ENCODE measurements around the gene CPSF4L. TPM values are rescaled to one million over a fixed set of nuclear protein-coding genes. Genes with fewer than 3 reads are reported as not detected.

Gene CPSF4L
- total RNA-seq, 1 donor from 2014 or later, result not detected

DNA sequence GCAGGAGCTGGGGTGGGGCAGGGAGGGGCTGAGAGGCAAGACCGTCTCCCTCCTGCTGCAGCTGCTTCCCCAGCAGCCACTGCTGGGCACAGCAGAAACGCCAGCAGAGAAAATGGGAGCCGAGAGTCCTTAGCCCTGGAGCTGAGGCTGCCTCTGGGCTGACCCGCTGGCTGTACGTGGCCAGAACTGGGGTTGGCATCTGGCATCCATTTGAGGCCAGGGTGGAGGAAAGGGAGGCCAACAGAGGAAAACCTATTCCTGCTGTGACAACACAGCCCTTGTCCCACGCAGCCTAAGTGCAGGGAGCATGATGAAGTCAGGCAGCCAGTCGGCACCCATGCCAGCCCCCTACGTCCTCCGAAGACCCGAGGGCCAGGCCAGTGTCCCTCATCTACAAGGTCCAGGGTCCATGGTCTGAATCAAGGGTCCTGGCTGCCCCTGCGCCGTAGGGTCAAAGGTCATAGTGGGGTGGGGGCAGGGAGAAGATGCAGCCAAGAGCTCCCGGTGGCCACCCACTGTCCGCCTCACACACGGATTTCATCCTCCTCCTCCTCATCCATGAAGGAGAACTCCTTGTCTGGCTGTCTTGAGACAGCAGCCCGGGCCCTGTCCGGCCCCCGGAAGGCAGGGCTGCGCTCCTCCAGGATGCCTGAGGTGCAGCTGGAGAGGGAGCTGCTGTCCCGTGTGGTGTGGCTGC, 23.4 kb upstream of the CPSF4L start:
- Mint-ChIP-seq H3K27ac (no peak overlapping the region), H3K4me3 (no peak overlapping the region), H3K4me1 (ENCODE audit: low read depth) (no peaks in the 10 kb centered on the region), H3K9me3 (no peaks in the 10 kb centered on the region), H3K36me3 (ENCODE audit: low read depth) (no peaks in the 10 kb centered on the region), H3K27me3 (ENCODE audit: insufficient read depth) (no peaks in the 10 kb centered on the region)
- no peak for DNase-seq (ENCODE audit: low spot score)
- intact Hi-C loops (cut with micrococcal nuclease), result no loop called here

DNA sequence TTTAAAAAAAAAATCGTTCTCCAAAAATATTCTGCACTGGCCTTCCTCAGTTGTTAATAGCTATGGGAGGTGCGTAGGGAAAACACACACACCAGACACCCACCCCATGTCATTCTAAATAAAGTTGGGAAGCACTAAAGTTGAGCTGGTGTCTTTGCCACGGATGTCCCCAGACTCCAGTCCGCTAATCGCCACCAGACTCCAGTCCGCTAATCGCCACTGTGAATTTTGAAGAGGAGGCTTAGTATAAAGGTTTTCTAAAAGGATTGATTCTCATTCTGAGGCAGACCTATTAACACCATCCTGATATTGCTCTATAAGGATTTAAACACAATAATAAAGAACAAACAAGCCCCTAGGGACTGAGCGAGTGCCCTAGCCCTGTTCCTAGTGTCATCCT, 22.7 kb upstream of the CPSF4L start:
- H3K4me1 Mint-ChIP-seq (ENCODE audit: low read depth), result no peaks in the 10 kb centered on the region
- H3K27ac Mint-ChIP-seq, result no peak overlapping the region
- H3K27me3 Mint-ChIP-seq (ENCODE audit: insufficient read depth), result no peaks in the 10 kb centered on the region
- intact Hi-C loops (cut with micrococcal nuclease), result no loop called here
- no peak for DNase-seq (ENCODE audit: low spot score)
- H3K4me3 Mint-ChIP-seq, result no peak overlapping the region
- H3K36me3 Mint-ChIP-seq (ENCODE audit: low read depth), result no peaks in the 10 kb centered on the region
- no peaks in the 10 kb centered on the region for H3K9me3 Mint-ChIP-seq

DNA sequence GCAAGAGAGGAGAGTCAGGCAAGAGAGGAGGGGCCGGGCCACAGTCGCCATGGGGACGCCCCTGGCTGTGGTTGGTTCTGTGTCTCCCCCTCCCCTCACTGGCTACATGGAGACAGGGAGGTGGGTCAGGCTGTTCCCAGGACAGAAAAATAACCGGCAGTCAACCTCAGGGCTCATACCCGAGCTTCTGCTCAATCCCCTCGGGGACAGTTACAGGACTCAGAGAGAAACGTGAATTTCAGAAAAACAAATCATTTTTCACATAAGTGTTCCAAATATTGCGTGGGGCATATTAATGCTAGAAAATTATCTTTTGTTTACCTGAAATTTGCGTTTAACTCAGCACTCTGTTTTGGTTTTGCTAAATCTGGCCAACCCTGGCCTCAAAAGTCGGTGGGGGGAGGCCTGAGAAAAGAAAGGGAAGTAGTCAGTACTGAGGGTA, 22.2 kb upstream of the CPSF4L start:
- Mint-ChIP-seq H3K27me3 (ENCODE audit: insufficient read depth) (no peaks in the 10 kb centered on the region), H3K9me3 (no peaks in the 10 kb centered on the region), H3K27ac (no peak overlapping the region), H3K4me3 (no peak overlapping the region), H3K4me1 (ENCODE audit: low read depth) (no peaks in the 10 kb centered on the region), H3K36me3 (ENCODE audit: low read depth) (no peaks in the 10 kb centered on the region)
- intact Hi-C loops (cut with micrococcal nuclease), result no loop called here
- DNase-seq (ENCODE audit: low spot score), result no peak

DNA sequence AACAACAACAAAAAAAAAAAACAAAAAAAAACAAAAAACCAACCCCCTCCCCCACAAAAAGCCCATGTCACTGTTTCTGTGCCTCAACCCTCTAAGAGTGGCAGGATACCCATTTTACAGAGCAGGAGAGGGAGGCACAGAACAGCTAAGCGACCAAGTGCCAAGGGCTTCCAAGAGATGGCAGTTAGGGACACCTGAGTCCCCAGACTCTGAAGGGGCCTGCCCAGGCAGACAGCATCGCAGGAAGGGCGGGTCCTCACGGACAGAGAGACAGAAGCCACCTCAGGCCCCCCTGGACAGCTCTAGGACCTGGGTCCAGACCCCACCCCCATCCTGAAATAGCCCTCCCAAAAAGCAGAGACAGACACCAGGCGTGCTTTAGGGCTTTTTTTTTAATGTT, 21.6 kb upstream of the CPSF4L start:
- H3K27ac Mint-ChIP-seq, result no peak overlapping the region
- H3K27me3 Mint-ChIP-seq (ENCODE audit: insufficient read depth), result no peaks in the 10 kb centered on the region
- no peaks in the 10 kb centered on the region for H3K9me3 Mint-ChIP-seq
- DNase-seq (ENCODE audit: low spot score), result no peak
- no peak overlapping the region for H3K4me3 Mint-ChIP-seq
- H3K4me1 Mint-ChIP-seq (ENCODE audit: low read depth), result no peaks in the 10 kb centered on the region
- intact Hi-C loops (cut with micrococcal nuclease), result no loop called here
- no peaks in the 10 kb centered on the region for H3K36me3 Mint-ChIP-seq (ENCODE audit: low read depth)

DNA sequence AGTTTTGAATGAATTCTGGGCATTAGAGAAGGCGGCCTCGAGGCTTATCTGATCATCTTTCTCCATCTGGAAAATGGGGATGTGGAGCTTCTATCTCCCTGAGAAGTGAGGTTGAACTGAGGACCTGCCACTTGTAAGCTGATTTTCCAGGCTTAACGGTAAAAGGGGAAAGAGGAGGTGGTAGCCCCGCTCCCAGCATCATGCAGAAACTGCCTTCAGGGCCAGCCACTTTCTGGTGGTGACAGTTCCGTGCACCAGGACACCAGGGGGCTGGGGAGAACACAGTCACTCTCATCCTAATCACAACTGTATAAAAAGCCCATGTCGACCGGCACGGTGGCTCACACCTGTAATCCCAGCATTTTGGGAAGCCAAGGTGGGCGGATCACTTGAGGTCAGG, 20.9 kb upstream of the CPSF4L start:
- H3K36me3 Mint-ChIP-seq (ENCODE audit: low read depth), result no peaks in the 10 kb centered on the region
- no peak for DNase-seq (ENCODE audit: low spot score)
- no peak overlapping the region for H3K4me3 Mint-ChIP-seq
- H3K4me1 Mint-ChIP-seq (ENCODE audit: low read depth), result no peaks in the 10 kb centered on the region
- H3K9me3 Mint-ChIP-seq, result no peaks in the 10 kb centered on the region
- no peaks in the 10 kb centered on the region for H3K27me3 Mint-ChIP-seq (ENCODE audit: insufficient read depth)
- intact Hi-C loops (cut with micrococcal nuclease), result no loop called here
- H3K27ac Mint-ChIP-seq, result no peak overlapping the region

DNA sequence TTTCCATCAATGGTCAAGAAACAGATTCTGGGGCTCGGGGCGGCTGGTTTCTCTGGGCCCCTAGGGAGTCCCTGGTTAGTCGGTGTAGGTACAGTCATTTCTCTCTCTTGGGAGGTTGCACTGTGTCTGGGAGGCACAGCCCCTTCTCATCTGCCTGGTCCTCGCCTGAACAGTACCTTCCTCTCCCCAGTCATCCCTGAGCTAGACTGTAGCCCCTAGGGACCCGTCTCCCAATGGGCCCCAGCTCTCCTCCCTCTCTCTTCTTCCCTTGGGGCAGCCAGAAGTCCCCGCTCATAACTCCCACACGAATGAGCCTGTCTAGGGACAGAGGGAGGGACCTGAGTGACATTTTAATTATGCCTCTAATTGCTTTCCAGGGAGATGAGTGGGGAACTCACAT, 20.2 kb upstream of the CPSF4L start:
- intact Hi-C loops (cut with micrococcal nuclease), result no loop called here
- no peaks in the 10 kb centered on the region for H3K4me1 Mint-ChIP-seq (ENCODE audit: low read depth)
- no peak overlapping the region for H3K4me3 Mint-ChIP-seq
- no peaks in the 10 kb centered on the region for H3K36me3 Mint-ChIP-seq (ENCODE audit: low read depth)
- H3K27ac Mint-ChIP-seq, result no peak overlapping the region
- no peaks in the 10 kb centered on the region for H3K9me3 Mint-ChIP-seq
- DNase-seq (ENCODE audit: low spot score), result no peak
- peaks cover 3% of the 10 kb centered on the region for H3K27me3 Mint-ChIP-seq (ENCODE audit: insufficient read depth)

DNA sequence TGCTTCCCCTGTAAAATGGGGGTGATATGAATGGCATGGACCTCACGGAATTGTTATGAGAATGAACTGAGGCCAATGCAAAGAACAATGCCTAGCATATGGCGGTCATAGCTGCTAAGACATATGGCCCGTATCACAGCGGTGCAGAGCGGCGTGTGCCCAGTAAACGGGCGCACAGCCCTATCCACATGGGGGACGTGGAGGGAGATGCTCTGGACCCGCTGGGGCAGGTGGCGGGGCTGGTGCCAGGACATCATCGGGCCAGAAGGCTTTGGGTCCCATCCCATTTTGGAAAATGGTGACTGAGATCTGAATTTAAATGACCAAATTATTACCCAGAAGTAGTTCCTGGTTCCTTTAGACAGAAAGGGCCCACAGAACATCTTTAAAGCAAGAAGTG, 18.5 kb upstream of the CPSF4L start:
- no peak for DNase-seq (ENCODE audit: low spot score)
- Mint-ChIP-seq H3K4me1 (ENCODE audit: low read depth) (no peaks in the 10 kb centered on the region), H3K36me3 (ENCODE audit: low read depth) (no peaks in the 10 kb centered on the region), H3K4me3 (no peak overlapping the region), H3K27me3 (ENCODE audit: insufficient read depth) (peaks cover 5% of the 10 kb centered on the region), H3K9me3 (no peaks in the 10 kb centered on the region), H3K27ac (no peak overlapping the region)
- intact Hi-C loops (cut with micrococcal nuclease), result no loop called here

DNA sequence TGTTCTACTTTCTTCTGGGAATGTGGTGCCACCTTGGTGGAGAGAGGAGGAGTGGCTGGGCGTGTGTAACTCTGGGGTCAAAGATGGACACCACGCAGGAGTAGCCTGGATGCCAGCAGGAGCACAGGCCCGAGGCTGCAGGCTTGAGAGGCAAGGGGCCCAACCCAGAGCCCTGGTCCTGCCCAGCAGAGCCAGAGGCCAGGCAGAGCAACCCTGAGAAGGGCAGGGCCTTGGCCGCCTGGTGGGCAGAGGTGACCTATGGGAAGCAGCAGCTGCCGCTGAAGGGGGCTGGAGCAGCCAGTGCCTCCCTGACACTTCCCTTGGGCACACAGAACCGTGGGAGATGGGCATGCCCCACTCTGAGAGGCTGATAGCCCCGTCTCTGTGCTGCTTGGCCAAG, 18.0 kb upstream of the CPSF4L start:
- intact Hi-C loops (cut with micrococcal nuclease), result no loop called here
- Mint-ChIP-seq H3K9me3 (no peaks in the 10 kb centered on the region), H3K27ac (no peak overlapping the region), H3K27me3 (ENCODE audit: insufficient read depth) (peaks cover 5% of the 10 kb centered on the region), H3K36me3 (ENCODE audit: low read depth) (no peaks in the 10 kb centered on the region), H3K4me1 (ENCODE audit: low read depth) (no peaks in the 10 kb centered on the region), H3K4me3 (no peak overlapping the region)
- DNase-seq (ENCODE audit: low spot score), result no peak

DNA sequence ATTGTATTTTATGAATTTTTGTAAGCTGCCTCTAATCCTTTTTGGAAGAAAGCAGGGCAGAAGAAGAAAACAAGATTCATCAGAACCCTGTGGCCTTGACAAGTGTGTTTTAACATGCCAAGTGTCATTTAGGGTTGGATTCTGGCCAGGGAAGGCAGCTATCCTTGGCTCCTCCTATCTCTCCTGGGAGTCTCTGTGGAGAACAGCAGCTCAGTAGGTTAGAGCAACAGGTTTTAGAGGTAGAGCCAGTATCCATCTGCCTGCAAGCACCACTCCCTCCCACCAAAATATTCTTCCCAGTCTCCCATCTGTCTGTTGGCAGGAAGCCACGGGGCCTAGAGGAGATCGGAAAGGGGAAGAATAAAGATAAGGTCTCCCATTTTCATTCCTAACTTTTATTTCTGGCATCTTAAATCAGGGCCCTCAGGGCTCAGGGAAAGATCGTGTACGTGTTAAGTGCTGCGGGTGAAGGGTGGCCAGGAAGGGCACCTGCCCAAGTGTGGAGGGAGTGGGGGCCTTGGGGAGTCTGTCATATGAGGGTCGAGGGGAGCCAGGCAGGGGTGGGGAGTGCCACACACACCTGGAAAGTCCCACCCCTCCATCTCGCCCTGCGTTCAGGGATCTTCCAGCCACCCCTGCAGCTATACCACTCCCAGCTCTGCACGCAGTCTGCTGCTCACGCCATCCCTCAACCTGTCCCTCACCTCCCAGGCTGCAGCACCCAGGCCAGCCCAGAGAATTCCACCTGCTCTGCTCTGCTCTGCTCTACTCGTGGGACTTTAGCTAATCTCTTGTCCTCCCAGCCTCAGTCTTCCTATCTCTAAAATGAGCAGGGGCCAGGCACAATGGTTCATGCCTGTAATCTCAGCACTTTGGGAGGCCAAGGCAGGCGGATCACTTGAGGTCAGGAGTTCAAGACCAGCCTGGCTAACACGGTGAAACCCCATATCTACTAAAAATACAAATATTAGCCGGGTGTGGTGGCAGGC, 17.1 kb upstream of the CPSF4L start:
- Mint-ChIP-seq H3K27ac (no peak overlapping the region), H3K36me3 (ENCODE audit: low read depth) (no peaks in the 10 kb centered on the region), H3K4me1 (ENCODE audit: low read depth) (no peaks in the 10 kb centered on the region), H3K4me3 (no peak overlapping the region), H3K27me3 (ENCODE audit: insufficient read depth) (peaks cover 5% of the 10 kb centered on the region), H3K9me3 (no peaks in the 10 kb centered on the region)
- intact Hi-C loops (cut with micrococcal nuclease), result no loop called here
- DNase-seq (ENCODE audit: low spot score), result no peak

DNA sequence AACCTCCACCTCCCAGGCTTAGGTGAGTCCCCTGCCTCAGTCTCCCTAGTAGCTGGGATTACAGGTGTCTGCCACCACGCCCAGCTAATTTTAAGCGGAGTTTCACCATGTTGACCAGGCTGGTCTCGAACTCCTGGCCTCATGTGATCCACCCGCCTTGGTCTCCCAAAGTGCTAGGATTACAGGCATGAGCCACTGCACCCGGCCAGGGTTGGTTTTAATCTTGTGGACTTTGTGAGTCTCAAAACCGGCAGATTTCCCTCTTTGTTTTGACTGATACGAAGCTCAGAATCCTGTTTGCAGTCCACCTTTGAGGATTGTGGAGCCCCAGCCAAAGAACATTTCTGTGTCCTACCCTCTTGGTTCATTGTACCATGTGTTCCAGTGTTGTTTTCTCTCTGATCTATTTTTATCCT, 16.4 kb upstream of the CPSF4L start:
- DNase-seq (ENCODE audit: low spot score), result no peak
- no peaks in the 10 kb centered on the region for H3K36me3 Mint-ChIP-seq (ENCODE audit: low read depth)
- H3K9me3 Mint-ChIP-seq, result no peaks in the 10 kb centered on the region
- H3K27me3 Mint-ChIP-seq (ENCODE audit: insufficient read depth), result peaks cover 5% of the 10 kb centered on the region
- H3K27ac Mint-ChIP-seq, result no peak overlapping the region
- intact Hi-C loops (cut with micrococcal nuclease), result no loop called here
- no peaks in the 10 kb centered on the region for H3K4me1 Mint-ChIP-seq (ENCODE audit: low read depth)
- no peak overlapping the region for H3K4me3 Mint-ChIP-seq

DNA sequence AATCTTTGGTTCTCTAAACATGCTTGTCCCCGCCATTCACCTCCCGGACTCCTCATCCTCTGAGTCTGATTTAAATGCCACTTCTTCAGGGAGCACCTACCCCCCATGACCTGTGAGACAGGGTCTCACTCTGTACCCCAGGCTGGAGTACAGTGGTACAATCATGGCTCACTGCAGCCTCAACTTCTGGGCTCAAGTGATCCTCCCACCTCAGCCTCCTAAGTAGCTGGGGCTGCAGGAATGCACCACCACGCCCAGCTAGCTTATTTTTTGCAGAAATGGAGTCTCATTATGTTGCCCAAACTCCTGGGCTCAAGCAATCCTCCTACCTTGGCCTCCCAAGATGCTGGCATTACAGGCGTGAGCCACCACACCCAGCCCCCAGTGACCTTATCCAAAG, 12.8 kb upstream of the CPSF4L start:
- no peak for DNase-seq (ENCODE audit: low spot score)
- Mint-ChIP-seq H3K4me1 (ENCODE audit: low read depth) (no peaks in the 10 kb centered on the region), H3K9me3 (no peaks in the 10 kb centered on the region), H3K36me3 (ENCODE audit: low read depth) (no peaks in the 10 kb centered on the region), H3K27ac (no peak overlapping the region), H3K27me3 (ENCODE audit: insufficient read depth) (peaks cover 5% of the 10 kb centered on the region), H3K4me3 (no peak overlapping the region)
- intact Hi-C loops (cut with micrococcal nuclease), result no loop called here

DNA sequence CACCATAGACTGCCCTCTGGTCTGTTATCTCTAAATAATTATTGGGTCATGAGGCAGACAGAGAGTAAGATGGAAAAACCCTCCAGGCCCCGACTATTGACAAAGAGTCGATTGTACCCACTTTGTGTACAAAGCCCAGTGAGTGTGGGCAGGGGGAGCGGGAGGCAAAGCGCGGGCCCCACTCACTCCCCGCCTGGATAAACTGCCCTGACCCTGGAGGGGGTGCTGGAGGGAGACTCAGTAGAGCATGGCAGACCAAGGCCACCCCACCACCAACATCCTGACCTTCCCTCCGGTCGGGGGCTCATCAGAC, 11.2 kb upstream of the CPSF4L start:
- no peaks in the 10 kb centered on the region for H3K36me3 Mint-ChIP-seq (ENCODE audit: low read depth)
- peaks cover 5% of the 10 kb centered on the region for H3K27me3 Mint-ChIP-seq (ENCODE audit: insufficient read depth)
- intact Hi-C loops (cut with micrococcal nuclease), result no loop called here
- DNase-seq (ENCODE audit: low spot score), result no peak
- H3K4me3 Mint-ChIP-seq, result no peak overlapping the region
- no peaks in the 10 kb centered on the region for H3K9me3 Mint-ChIP-seq
- H3K27ac Mint-ChIP-seq, result no peak overlapping the region
- no peaks in the 10 kb centered on the region for H3K4me1 Mint-ChIP-seq (ENCODE audit: low read depth)

DNA sequence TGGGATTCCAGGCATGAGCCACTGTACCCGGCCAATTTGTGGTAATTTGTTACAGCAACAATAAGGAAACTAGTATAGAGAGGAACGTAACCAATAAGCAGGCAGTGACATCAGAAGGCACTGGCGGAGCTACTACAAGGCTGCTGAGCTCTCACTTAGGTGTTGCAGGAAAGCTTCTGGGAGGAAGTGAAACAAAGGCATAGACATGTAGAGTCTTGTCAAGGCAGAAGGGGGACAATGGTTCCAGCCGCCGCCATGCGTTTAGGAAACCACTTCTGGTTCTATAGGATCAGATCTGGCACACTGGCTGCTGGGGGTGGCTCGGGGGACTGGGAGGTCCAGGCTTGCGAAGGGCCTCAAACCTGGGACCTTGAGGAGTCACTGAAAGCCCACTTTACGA, 9.4 kb upstream of the CPSF4L start:
- no peaks in the 10 kb centered on the region for H3K36me3 Mint-ChIP-seq (ENCODE audit: low read depth)
- no peaks in the 10 kb centered on the region for H3K4me1 Mint-ChIP-seq (ENCODE audit: low read depth)
- H3K9me3 Mint-ChIP-seq, result no peaks in the 10 kb centered on the region
- DNase-seq (ENCODE audit: low spot score), result no peak
- peaks cover 2% of the 10 kb centered on the region for H3K27me3 Mint-ChIP-seq (ENCODE audit: insufficient read depth)
- H3K4me3 Mint-ChIP-seq, result no peak overlapping the region
- intact Hi-C loops (cut with micrococcal nuclease), result no loop called here
- H3K27ac Mint-ChIP-seq, result no peak overlapping the region

All from activated T-helper 1 cell treated with anti-CD3 and anti-CD28 coated beads, Interleukin-12 subunit alpha, Interleukin-12 subunit beta, Interleukin-2, Interleukin-4 antibody, amounts not matched to agents 30 ng/mL and 10 ng/mL and 1 ng/mL, durations not matched to agents 14 hours and 24 hours and 36 hours (primary cell).